Trophoblast cell (in vitro differentiated cells and primary cell): ENCODE measurements around the gene SUMO1.
"Not testable (repeated sequence)": the region's sequence is repeated elsewhere in the genome, so short reads cannot be mapped to it uniquely, and the experiment has no call there.

Experiments used
- DNase-seq, 2 donors: peaks; one replicate each; pipeline ENCODE4 v3.0.0-alpha.2; 2016
- H2AFZ ChIP-seq: 2 replicates; pipeline ENCODE4 v1.6.1; 2013; ENCODE audit warnings: low read length, moderate library complexity, mild to moderate bottlenecking; ENCODE audit not compliant: insufficient read depth, poor library complexity
- H2AK5ac ChIP-seq: 2 replicates; pipeline ENCODE4 v1.6.1; 2013; ENCODE audit warnings: mild to moderate bottlenecking, low read length
- H2BK120ac ChIP-seq: 2 replicates; pipeline ENCODE4 v1.6.1; 2013; ENCODE audit warnings: low read length, mild to moderate bottlenecking, moderate library complexity; ENCODE audit not compliant: insufficient read depth, poor library complexity
- H2BK12ac ChIP-seq: 2 replicates; pipeline ENCODE4 v1.6.1; 2013; ENCODE audit warnings: mild to moderate bottlenecking, low read length, moderate library complexity
- H2BK5ac ChIP-seq: 2 replicates; pipeline ENCODE4 v1.6.1; 2013; ENCODE audit warnings: low read length, low read depth, moderate library complexity, mild to moderate bottlenecking; ENCODE audit not compliant: poor library complexity
- H3K14ac ChIP-seq: 2 replicates; pipeline ENCODE4 v1.6.1; 2013; ENCODE audit warnings: mild to moderate bottlenecking, low read length
- H3K18ac ChIP-seq: 2 replicates; pipeline ENCODE4 v1.6.1; 2013; ENCODE audit warnings: mild to moderate bottlenecking, low read length
- H3K23ac ChIP-seq: 2 replicates; pipeline ENCODE4 v1.6.1; 2013; ENCODE audit warnings: low read length
- H3K27ac ChIP-seq: 2 replicates; pipeline ENCODE4 v1.5.1; 2013; ENCODE audit warnings: low read depth, mild to moderate bottlenecking, inconsistent platforms, low read length, moderate library complexity
- H3K27me3 ChIP-seq: 2 replicates; pipeline ENCODE4 v1.6.1; 2013; ENCODE audit warnings: inconsistent platforms, mild to moderate bottlenecking, low read length, moderate library complexity; ENCODE audit not compliant: insufficient read depth
- H3K36me3 ChIP-seq, 2 experiments: 1 replicate in 1 of 2; 2 replicates in 1 of 2; pipeline ENCODE4 v1.6.1; 2013; ENCODE audit warnings: low read length in 2 of 2, mild to moderate bottlenecking in 2 of 2, moderate library complexity in 1 of 2; ENCODE audit not compliant: insufficient read depth in 2 of 2, control insufficient read depth in 1 of 2
- H3K4ac ChIP-seq: 2 replicates; pipeline ENCODE4 v1.6.1; 2013; ENCODE audit warnings: low read depth, mild to moderate bottlenecking, low read length, moderate library complexity
- H3K4me1 ChIP-seq, 2 experiments: 1 replicate in 1 of 2; 2 replicates in 1 of 2; pipeline ENCODE4 v1.6.1; 2013; ENCODE audit warnings: low read length in 2 of 2, mild to moderate bottlenecking in 2 of 2, moderate library complexity in 1 of 2; ENCODE audit not compliant: insufficient read depth in 2 of 2, control insufficient read depth in 1 of 2
- H3K4me2 ChIP-seq: 2 replicates; pipeline ENCODE4 v1.6.1; 2013; ENCODE audit warnings: inconsistent platforms, mild to moderate bottlenecking, low read length, moderate library complexity
- H3K4me3 ChIP-seq: 2 replicates; pipeline ENCODE4 v1.5.1; 2013; ENCODE audit warnings: mild to moderate bottlenecking, low read depth, low read length, inconsistent platforms
- H3K79me1 ChIP-seq: one replicate; pipeline ENCODE4 v1.6.1; 2013; ENCODE audit warnings: low read length
- H3K79me2 ChIP-seq: 2 replicates; pipeline ENCODE4 v1.6.1; 2013; ENCODE audit warnings: low read length, mild to moderate bottlenecking; ENCODE audit not compliant: control insufficient read depth, insufficient read depth, poor library complexity
- H3K9ac ChIP-seq: 2 replicates; pipeline ENCODE4 v1.6.1; 2013; ENCODE audit warnings: mild to moderate bottlenecking, low read length
- H3K9me3 ChIP-seq: 2 replicates; pipeline ENCODE4 v1.6.1; 2013; ENCODE audit warnings: low read depth, mild to moderate bottlenecking, control low read depth, inconsistent platforms, low read length; ENCODE audit not compliant: insufficient read depth
- H4K12ac ChIP-seq: 2 replicates; pipeline ENCODE4 v1.6.1; 2013; ENCODE audit warnings: low read depth, mild to moderate bottlenecking, low read length, moderate library complexity
- H4K8ac ChIP-seq: 2 replicates; pipeline ENCODE4 v1.6.1; 2013; ENCODE audit warnings: low read depth, mild to moderate bottlenecking, low read length, moderate library complexity
- H4K91ac ChIP-seq: one replicate; pipeline ENCODE4 v1.6.1; 2013; ENCODE audit warnings: low read depth, mild to moderate bottlenecking, low read length, moderate library complexity
- WGBS: extraction: QIAGEN DNeasy Blood & Tissue Kit; methylation state at CpG from one replicate; pipeline ENCODE4 v1.1.7; 2013; ENCODE audit warnings: missing lambda C conversion rate; ENCODE audit not compliant: insufficient read length, insufficient coverage; ENCODE audit errors: extremely low coverage; 5-methylcytosine and 5-hydroxymethylcytosine counted together

Gene SUMO1

DNA sequence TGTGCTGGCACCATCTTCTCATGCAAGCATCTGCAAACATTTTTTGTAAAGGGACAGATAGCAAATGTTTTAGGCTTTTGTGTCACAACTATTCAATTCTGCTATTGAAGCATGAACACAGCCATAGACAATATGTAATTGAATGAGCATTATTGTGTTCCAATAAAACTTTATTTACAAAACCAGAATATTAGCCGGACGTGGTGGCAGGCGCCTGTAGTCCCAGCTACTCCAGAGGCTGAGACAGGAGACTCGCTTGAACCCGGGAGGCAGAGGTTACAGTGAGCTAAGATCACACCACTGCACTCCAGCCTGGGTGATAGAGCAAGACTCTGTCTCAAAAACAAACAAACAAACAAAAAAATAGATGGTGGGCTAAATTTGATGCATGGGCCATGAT, 9.3 kb upstream of the SUMO1 start:
- H2AK5ac ChIP-seq, H4K91ac ChIP-seq, DNase-seq, H3K79me2 ChIP-seq, H3K14ac ChIP-seq, H3K4me1 ChIP-seq, H2AFZ ChIP-seq, H4K12ac ChIP-seq, H3K4me2 ChIP-seq, H2BK12ac ChIP-seq, H3K18ac ChIP-seq, H3K27me3 ChIP-seq, H3K36me3 ChIP-seq, H2BK120ac ChIP-seq, H4K8ac ChIP-seq, H2BK5ac ChIP-seq, H3K4ac ChIP-seq, H3K4me3 ChIP-seq, H3K9me3 ChIP-seq, H3K79me1 ChIP-seq, H3K9ac ChIP-seq, H3K27ac ChIP-seq, H3K23ac ChIP-seq: not testable (repeated sequence)
- WGBS: no CpG with 5 or more reads among the region's 5 CpGs

DNA sequence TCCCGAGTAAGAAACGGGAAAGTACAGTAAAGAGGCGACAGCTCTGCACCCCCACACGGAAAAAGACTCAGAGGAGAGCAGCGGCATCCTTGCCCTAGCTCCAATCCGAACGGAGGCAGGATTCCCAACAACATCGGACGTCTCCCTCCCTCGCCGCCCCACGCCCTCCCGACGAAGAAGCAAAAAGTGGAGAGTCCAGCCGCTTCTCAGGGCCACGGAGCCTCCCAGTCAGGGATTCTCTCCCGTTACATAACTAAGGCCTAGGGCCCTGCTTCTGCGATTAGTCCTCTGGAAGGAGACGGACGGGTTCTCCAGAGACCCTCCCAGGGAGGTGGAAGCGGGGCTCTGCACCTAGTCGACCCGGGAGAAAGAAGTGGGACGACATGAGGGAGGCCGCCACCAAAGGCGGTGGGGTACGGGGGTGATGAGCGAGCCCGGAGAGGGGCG, 587 bp downstream of the SUMO1 start:
- Histone ChIP-seq H3K27ac (no peak overlapping the region), H3K79me2 (peaks cover 15% of the 10 kb centered on the region), H3K79me1 (peaks cover 2% of the 10 kb centered on the region), H2BK5ac (no peak overlapping the region), H3K23ac (no peak overlapping the region), H2AFZ (peak overlapping the region; percentile 74), H3K36me3 (peaks cover 1 to 3% of the 10 kb centered on the region in 2 experiments), H4K12ac (no peak overlapping the region), H3K14ac (peak overlapping the region; percentile 38), H4K91ac (peak overlapping the region; percentile 20), H3K4me2 (peak overlapping the region; percentile 89), H3K18ac (peak overlapping the region; percentile 22), H3K9me3 (no peaks in the 10 kb centered on the region), H3K4me1 (peaks cover 2 to 8% of the 10 kb centered on the region in 2 experiments), H3K27me3 (no peaks in the 10 kb centered on the region), H3K9ac (peak overlapping the region; percentile 90), H2AK5ac (peak overlapping the region; percentile 24), H4K8ac (peak overlapping the region; percentile 88), H2BK120ac (peak overlapping the region; percentile 20), H3K4me3 (peak overlapping the region; percentile 95), H3K4ac (peak overlapping the region; percentile 50), H2BK12ac (no peak overlapping the region)
- no CpG with 5 or more reads among the region's 30 CpGs for WGBS
- peak; percentile 52 to 55 for DNase-seq

DNA sequence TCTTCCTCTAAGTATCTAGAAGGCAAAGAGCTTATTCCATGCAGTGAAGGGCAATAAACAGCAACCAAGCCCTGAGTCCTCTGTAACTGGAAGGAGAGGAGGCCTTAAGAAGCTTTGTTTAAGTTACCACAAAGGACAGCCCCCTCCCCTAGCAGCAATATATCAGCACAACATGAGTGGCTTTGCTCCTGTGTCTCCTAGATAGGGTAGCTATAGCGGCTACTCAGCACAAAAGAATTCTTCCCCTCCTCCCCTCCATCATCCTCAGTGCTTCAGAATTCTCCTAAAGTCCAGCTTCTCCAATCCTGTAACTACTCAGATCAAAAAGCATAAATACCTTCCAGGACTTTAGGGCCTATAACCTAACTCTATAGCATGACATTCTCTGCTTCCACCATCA, 16.5 kb downstream of the SUMO1 start:
- Histone ChIP-seq H3K18ac (no peak overlapping the region), H3K4me2 (no peak overlapping the region), H2BK5ac (no peak overlapping the region), H2AFZ (no peak overlapping the region), H3K79me1 (no peaks in the 10 kb centered on the region), H2BK12ac (no peak overlapping the region), H4K91ac (no peak overlapping the region), H3K27ac (no peak overlapping the region), H3K36me3 (peaks cover 4 to 5% of the 10 kb centered on the region in 2 experiments), H3K4ac (no peak overlapping the region), H3K14ac (no peak overlapping the region), H4K12ac (no peak overlapping the region), H3K27me3 (no peaks in the 10 kb centered on the region), H4K8ac (no peak overlapping the region), H3K79me2 (no peaks in the 10 kb centered on the region), H2AK5ac (no peak overlapping the region), H3K23ac (no peak overlapping the region), H2BK120ac (no peak overlapping the region), H3K4me3 (no peak overlapping the region), H3K9me3 (no peaks in the 10 kb centered on the region), H3K4me1 (no peaks in the 10 kb centered on the region), H3K9ac (no peak overlapping the region)
- no CpG with 5 or more reads among the region's 1 CpG for WGBS
- no peak for DNase-seq

DNA sequence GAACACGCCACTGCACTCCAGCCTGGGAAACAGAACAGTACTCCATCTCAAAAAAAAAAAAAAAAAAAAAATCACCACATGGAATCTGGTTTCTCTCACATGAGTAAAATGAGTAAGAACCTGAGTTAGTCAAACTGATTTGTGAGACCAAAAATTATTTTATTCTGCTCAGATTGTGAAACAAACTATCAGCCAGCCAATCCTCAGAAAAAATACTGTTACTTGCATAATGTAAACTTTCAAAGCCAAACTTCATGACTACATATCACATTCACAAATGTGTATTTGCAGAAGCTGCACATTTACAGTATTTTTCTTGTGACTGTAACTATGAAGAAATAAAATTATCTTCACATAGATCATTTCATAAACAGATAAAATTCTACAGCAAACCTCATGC, 23.2 kb downstream of the SUMO1 start:
- H3K9ac ChIP-seq: no peak overlapping the region
- peaks cover 0 to 7% of the 10 kb centered on the region in 2 experiments for H3K36me3 ChIP-seq

More for the DNA sequence above, 23.2 kb downstream of the SUMO1 start:
- Histone ChIP-seq H3K4ac (no peak overlapping the region), H2AFZ (no peak overlapping the region), H3K4me3 (no peak overlapping the region), H3K79me2 (no peaks in the 10 kb centered on the region), H3K27ac (no peak overlapping the region), H2BK120ac (no peak overlapping the region), H3K4me2 (no peak overlapping the region), H3K4me1 (no peaks in the 10 kb centered on the region), H4K8ac (no peak overlapping the region), H2AK5ac (no peak overlapping the region), H3K23ac (no peak overlapping the region), H2BK5ac (no peak overlapping the region), H2BK12ac (no peak overlapping the region), H4K12ac (no peak overlapping the region), H3K14ac (no peak overlapping the region), H4K91ac (no peak overlapping the region), H3K79me1 (no peaks in the 10 kb centered on the region), H3K9me3 (no peaks in the 10 kb centered on the region), H3K27me3 (no peaks in the 10 kb centered on the region), H3K18ac (no peak overlapping the region)
- DNase-seq: no peak
- WGBS: no CpG with 5 or more reads among the region's 1 CpG
